SK-N-SH (cell line): Measurements from ENCODE around the gene VAV1. TPM values are rescaled to one million over a fixed set of nuclear protein-coding genes. Genes with fewer than 3 reads are reported as not detected.

Experiments used
- CTCF ChIA-PET: fragments of 300-600, 350-600 bp; formaldehyde crosslinking; extraction: SDS; loops from one replicate; lab custom pipeline; 2021; lab: Yijun Ruan, JAX
- POLR2A ChIA-PET: fragments of 350-600 bp; sonication (Branson Sonifier 250); formaldehyde crosslinking; extraction: SDS; loops from one replicate; lab custom pipeline; 2020; ENCODE audit warnings: antibody characterized with exemption, inconsistent platforms; lab: Yijun Ruan, JAX
- DNase-seq: peaks from one replicate; pipeline ENCODE4 v3.0.0; 2012
- H2AFZ ChIP-seq: fragments of 200-600 bp; sonication (generic); 2 replicates; pipeline ENCODE4 v1.8.1; 2016; ENCODE audit warnings: antibody characterized with exemption, mild to moderate bottlenecking, low read depth
- H3F3A ChIP-seq: fragments of 200-600 bp; sonication (generic); replicated peaks from 2 replicates; pipeline ENCODE3; 2016; ENCODE audit warnings: antibody characterized with exemption, mild to moderate bottlenecking; ENCODE audit not compliant: insufficient read depth
- H3K27ac ChIP-seq, 2 experiments: fragments of 200-500 bp in 1 of 2; fragments of 200-600 bp in 1 of 2; sonication (Bioruptor generic) in 1 of 2; sonication (generic), shearing (Covaris generic) in 1 of 2; 2 replicates each; pipeline versions ENCODE4 v1.5.1 to v1.6.1; 2014 to 2016; ENCODE audit warnings: low read depth in 2 of 2, inconsistent platforms in 1 of 2, low read length in 1 of 2, mild to moderate bottlenecking in 1 of 2, mixed read lengths in 1 of 2
- H3K27me3 ChIP-seq: fragments of 200-600 bp; sonication (generic), shearing (Covaris generic); 2 replicates; pipeline ENCODE4 v1.6.1; 2016; ENCODE audit warnings: mixed run types; ENCODE audit not compliant: insufficient read depth
- H3K36me3 ChIP-seq, 2 experiments: fragments of 200-500 bp in 1 of 2; fragments of 200-600 bp in 1 of 2; sonication (Bioruptor generic) in 1 of 2; sonication (generic) in 1 of 2; replicated peaks in 1 of 2; 2 replicates each; pipeline versions ENCODE3 to v1.5.1; 2014 to 2016; ENCODE audit warnings: low read length in 1 of 2, mild to moderate bottlenecking in 1 of 2; ENCODE audit not compliant: insufficient read depth in 2 of 2, control insufficient read depth in 1 of 2
- H3K4me1 ChIP-seq, 2 experiments: fragments of 200-500 bp in 1 of 2; fragments of 200-600 bp in 1 of 2; sonication (Bioruptor generic) in 1 of 2; sonication (generic), shearing (Covaris generic) in 1 of 2; 2 replicates each; pipeline versions ENCODE4 v1.5.1 to v1.6.1; 2014 to 2016; ENCODE audit warnings: low read depth in 1 of 2, low read length in 1 of 2, mixed run types in 1 of 2; ENCODE audit not compliant: insufficient read depth in 2 of 2, control insufficient read depth in 1 of 2
- H3K4me2 ChIP-seq: fragments of 200-600 bp; sonication (generic), shearing (Covaris generic); 2 replicates; pipeline ENCODE4 v1.6.1; 2017; ENCODE audit warnings: mixed run types
- H3K4me3 ChIP-seq, 2 experiments: fragments of 200-500 bp in 1 of 2; fragments of 200-600 bp in 1 of 2; sonication (Bioruptor generic) in 1 of 2; sonication (generic), shearing (Covaris generic) in 1 of 2; 2 replicates each; pipeline versions ENCODE4 v1.5.1 to v1.8.1; 2014 to 2016; ENCODE audit warnings: low read depth in 2 of 2, inconsistent platforms in 1 of 2, low read length in 1 of 2, mild to moderate bottlenecking in 1 of 2, mixed read lengths in 1 of 2, moderate library complexity in 1 of 2
- H3K79me2 ChIP-seq: fragments of 200-600 bp; sonication (generic); 2 replicates; pipeline ENCODE4 v1.8.1; 2017; ENCODE audit warnings: mild to moderate bottlenecking; ENCODE audit not compliant: insufficient read depth
- H3K9ac ChIP-seq: fragments of 200-600 bp; sonication (generic); 2 replicates; pipeline ENCODE4 v1.6.1; 2017; ENCODE audit warnings: mixed run types
- H3K9me2 ChIP-seq: fragments of 200-600 bp; sonication (generic); 2 replicates; pipeline ENCODE4 v1.6.1; 2017; ENCODE audit warnings: mixed run types
- H3K9me3 ChIP-seq: fragments of 200-600 bp; sonication (generic); 2 replicates; pipeline ENCODE4 v1.6.1; 2017; ENCODE audit warnings: mixed run types, mild to moderate bottlenecking, moderate library complexity
- H4K20me1 ChIP-seq: fragments of 200-600 bp; sonication (generic); 2 replicates; pipeline ENCODE4 v1.6.1; 2017; ENCODE audit warnings: mild to moderate bottlenecking, mixed run types; ENCODE audit not compliant: insufficient read depth
- CHD2 ChIP-seq: fragments of 150-350 bp; IDR thresholded peaks from 2 replicates; pipeline ENCODE4 v1.6.1; 2018; ENCODE audit warnings: low read length; ENCODE audit not compliant: partially characterized antibody
- FOSL2 ChIP-seq: IDR thresholded peaks from 2 replicates; pipeline ENCODE4 v1.4.0; 2012; ENCODE audit warnings: low read depth, mild to moderate bottlenecking, moderate library complexity, borderline replicate concordance
- FOXJ3 ChIP-seq: sonication (generic); formaldehyde crosslinking; IDR thresholded peaks from 2 replicates; pipeline ENCODE4 v1.5.1; 2020; ENCODE audit warnings: mild to moderate bottlenecking, missing genetic modification reagents
- GATA2 ChIP-seq: sonication (generic); formaldehyde crosslinking; IDR thresholded peaks from 2 replicates; pipeline ENCODE4 v1.5.0; 2020; ENCODE audit warnings: mild to moderate bottlenecking, missing genetic modification reagents
- MEF2A ChIP-seq: IDR thresholded peaks from 2 replicates; pipeline ENCODE4 v1.4.0; 2012; ENCODE audit warnings: low read depth, borderline replicate concordance
- MXI1 ChIP-seq: IDR thresholded peaks from 2 replicates; pipeline ENCODE4 v1.6.1; 2012; ENCODE audit warnings: mild to moderate bottlenecking, low read depth, low read length, improper control_type of control experiment
- RAD21 ChIP-seq: IDR thresholded peaks from 2 replicates; pipeline ENCODE4 v1.6.1; 2012; ENCODE audit warnings: mild to moderate bottlenecking, low read length
- RCOR1 ChIP-seq: fragments of 150-350 bp; IDR thresholded peaks from 2 replicates; pipeline ENCODE4 v1.6.1; 2017; ENCODE audit warnings: antibody characterized with exemption, low read length
- SIN3A ChIP-seq: IDR thresholded peaks from 2 replicates; pipeline ENCODE4 v1.6.1; 2012; ENCODE audit warnings: low read depth, mild to moderate bottlenecking, low read length, moderate library complexity, borderline replicate concordance
- TAF1 ChIP-seq: IDR thresholded peaks from 2 replicates; pipeline ENCODE4 v1.6.1; 2012; ENCODE audit warnings: low read depth, mild to moderate bottlenecking, low read length, moderate library complexity, borderline replicate concordance
- TCF12 ChIP-seq: IDR thresholded peaks from 2 replicates; pipeline ENCODE4 v1.4.0; 2012
- USF1 ChIP-seq: IDR thresholded peaks from 2 replicates; pipeline ENCODE4 v1.4.0; 2012; ENCODE audit warnings: low read depth, borderline replicate concordance
- USF2 ChIP-seq: fragments of 150-350 bp; IDR thresholded peaks from 2 replicates; pipeline ENCODE4 v1.6.1; 2017; ENCODE audit warnings: antibody characterized with exemption, low read length, low read depth, borderline replicate concordance
- WGBS: methylation state at CpG from one replicate; pipeline ENCODE4 v1.1.6; 2017; ENCODE audit warnings: low lambda C conversion rate; 5-methylcytosine and 5-hydroxymethylcytosine counted together
- polyA plus RNA-seq, 3 experiments: library from polyadenylated mRNA; depleted of rRNA; stranded (reverse); fragments of >200 nt; gene quantifications; 2 replicates each; pipeline ENCODE4 v1.2.3, GENCODE V29; 2012
- TF ChIP-seq, protein P1 (sequence below): fragments of 150-350 bp; IDR thresholded peaks from 2 replicates; pipeline ENCODE4 v1.6.1; 2016; ENCODE audit warnings: mild to moderate bottlenecking, low read depth, low read length
- TF ChIP-seq, protein P2 (sequence below): IDR thresholded peaks from 2 replicates; pipeline ENCODE4; 2012
- TF ChIP-seq, protein P3 (sequence below): IDR thresholded peaks from 2 replicates; pipeline ENCODE4 v1.4.0; 2012; ENCODE audit warnings: low read depth

VAV1 gene
- polyA plus RNA-seq, 1 of the 3 experiments (the other 2 are of a cell fraction), result 0.02 TPM

DNA sequence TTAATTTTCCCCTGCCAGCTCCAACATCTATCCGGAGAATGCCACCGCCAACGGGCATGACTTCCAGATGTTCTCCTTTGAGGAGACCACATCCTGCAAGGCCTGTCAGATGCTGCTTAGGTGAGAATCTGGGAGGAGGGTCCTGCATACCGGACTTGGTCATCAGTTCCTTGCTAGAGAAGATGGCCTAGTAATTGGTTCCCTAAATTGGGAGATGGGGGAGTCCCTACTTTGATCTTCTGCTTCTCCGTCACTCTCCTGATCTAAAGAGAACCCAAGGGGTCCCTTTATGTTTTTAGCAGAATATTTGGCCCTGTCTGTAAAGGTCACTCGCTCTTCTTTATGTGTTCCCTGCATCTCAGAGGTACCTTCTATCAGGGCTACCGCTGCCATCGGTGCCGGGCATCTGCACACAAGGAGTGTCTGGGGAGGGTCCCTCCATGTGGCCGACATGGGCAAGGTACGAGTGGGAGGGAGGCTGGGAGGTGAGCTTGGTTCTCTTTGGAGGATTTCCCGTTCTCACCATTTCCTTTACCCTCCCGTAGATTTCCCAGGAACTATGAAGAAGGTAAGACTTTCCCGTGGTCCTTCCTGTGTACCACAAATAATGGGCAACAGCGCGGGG is 60.8 kb downstream of the VAV1 start:
- Histone ChIP-seq H3K27me3 (peaks cover 37% of the 10 kb centered on the region), H2AFZ (no peak overlapping the region), H3K4me1 (no peaks in the 10 kb centered on the region), H4K20me1 (no peaks in the 10 kb centered on the region), H3K4me2 (no peak overlapping the region), H3K9me3 (no peaks in the 10 kb centered on the region), H3K9ac (no peak overlapping the region), H3K79me2 (no peaks in the 10 kb centered on the region), H3K4me3 (no peak overlapping the region), H3K36me3 (no peaks in the 10 kb centered on the region), H3K27ac (no peak overlapping the region), H3F3A (no peaks in the 10 kb centered on the region), H3K9me2 (no peaks in the 10 kb centered on the region)
- 31% methylated on average over 16 of the region's 16 CpGs for WGBS
- TF ChIP-seq CHD2 (no peak), TCF12 (no peak), FOXJ3 (no peak), SIN3A (no peak), MXI1 (no peak), USF1 (no peak), RAD21 (no peak), FOSL2 (no peak), GATA2 (no peak), MEF2A (no peak)
- no peak for DNase-seq
- CTCF ChIA-PET, result no interaction called here
- POLR2A ChIA-PET, result no interaction called here

DNA sequence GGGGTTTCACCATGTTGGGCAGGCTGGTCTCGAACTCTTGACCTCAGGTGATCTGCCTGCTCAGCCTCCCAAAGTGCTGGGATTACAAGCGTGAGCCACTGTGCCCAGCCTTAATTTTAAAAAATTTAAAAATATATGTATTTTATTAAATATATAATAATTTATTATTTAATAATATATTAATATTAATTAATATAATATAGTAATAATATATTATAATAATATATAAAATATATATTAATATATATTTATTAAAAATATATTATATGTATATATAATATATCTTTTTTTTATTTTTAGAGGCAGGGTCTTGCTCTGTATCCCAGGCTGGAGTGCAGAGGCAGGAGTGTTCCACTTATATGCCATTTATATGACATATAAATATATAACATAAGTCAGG is 61.9 kb downstream of the VAV1 start:
- POLR2A ChIA-PET, result no interaction called here
- Histone ChIP-seq H3K27me3 (peaks cover 42% of the 10 kb centered on the region), H3K4me1 (no peaks in the 10 kb centered on the region), H3K36me3 (no peaks in the 10 kb centered on the region), H3K79me2 (no peaks in the 10 kb centered on the region), H3K9me3 (no peaks in the 10 kb centered on the region), H4K20me1 (no peaks in the 10 kb centered on the region), H3F3A (no peaks in the 10 kb centered on the region), H2AFZ (no peak overlapping the region), H3K4me2 (no peak overlapping the region), H3K27ac (no peak overlapping the region), H3K4me3 (no peak overlapping the region), H3K9ac (no peak overlapping the region), H3K9me2 (no peaks in the 10 kb centered on the region)
- DNase-seq, result no peak
- no peak for TF ChIP-seq FOSL2
- CTCF ChIA-PET, result no interaction called here
- 30% methylated on average over 2 of the region's 2 CpGs for WGBS

DNA sequence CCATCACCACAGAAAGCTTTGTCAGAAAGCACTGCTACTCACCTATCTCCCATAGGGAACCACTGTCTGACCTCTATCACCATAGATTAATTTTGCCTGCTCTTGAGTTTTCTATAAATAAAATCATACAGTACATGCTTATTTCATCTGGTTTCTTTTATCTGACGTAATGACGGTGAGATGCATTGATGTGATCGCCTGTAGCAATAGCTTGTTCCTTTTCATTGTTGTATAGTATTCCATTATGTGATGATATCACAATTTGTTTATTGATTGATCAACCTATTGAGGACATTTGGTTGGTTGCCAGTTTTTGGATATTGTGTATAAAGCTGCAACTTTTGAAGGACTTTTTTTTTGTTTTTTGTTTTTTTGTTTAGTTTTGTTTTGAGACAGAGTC is 63.0 kb downstream of the VAV1 start:
- Histone ChIP-seq H3K4me1 (no peaks in the 10 kb centered on the region), H3K9me2 (no peaks in the 10 kb centered on the region), H3K79me2 (no peaks in the 10 kb centered on the region), H3F3A (no peaks in the 10 kb centered on the region), H3K27me3 (peaks cover 43% of the 10 kb centered on the region), H3K4me2 (no peak overlapping the region), H4K20me1 (no peaks in the 10 kb centered on the region), H3K36me3 (no peaks in the 10 kb centered on the region), H3K4me3 (no peak overlapping the region), H2AFZ (no peak overlapping the region), H3K9me3 (no peaks in the 10 kb centered on the region), H3K9ac (no peak overlapping the region), H3K27ac (no peak overlapping the region)
- 18% methylated on average over 3 of the region's 3 CpGs for WGBS
- CTCF ChIA-PET, result interaction anchor here (1.1 kb wide), 1 partner anchor 28 kb away, joined by 3 read pairs; no protein-coding TSS in a partner anchor
- no peak for TF ChIP-seq TAF1
- TF ChIP-seq USF2, result no peak
- TF ChIP-seq CHD2, result no peak
- TF ChIP-seq, protein P1, sequence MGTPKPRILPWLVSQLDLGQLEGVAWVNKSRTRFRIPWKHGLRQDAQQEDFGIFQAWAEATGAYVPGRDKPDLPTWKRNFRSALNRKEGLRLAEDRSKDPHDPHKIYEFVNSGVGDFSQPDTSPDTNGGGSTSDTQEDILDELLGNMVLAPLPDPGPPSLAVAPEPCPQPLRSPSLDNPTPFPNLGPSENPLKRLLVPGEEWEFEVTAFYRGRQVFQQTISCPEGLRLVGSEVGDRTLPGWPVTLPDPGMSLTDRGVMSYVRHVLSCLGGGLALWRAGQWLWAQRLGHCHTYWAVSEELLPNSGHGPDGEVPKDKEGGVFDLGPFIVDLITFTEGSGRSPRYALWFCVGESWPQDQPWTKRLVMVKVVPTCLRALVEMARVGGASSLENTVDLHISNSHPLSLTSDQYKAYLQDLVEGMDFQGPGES, result no peak
- no peak for TF ChIP-seq RCOR1
- TF ChIP-seq, protein P2, sequence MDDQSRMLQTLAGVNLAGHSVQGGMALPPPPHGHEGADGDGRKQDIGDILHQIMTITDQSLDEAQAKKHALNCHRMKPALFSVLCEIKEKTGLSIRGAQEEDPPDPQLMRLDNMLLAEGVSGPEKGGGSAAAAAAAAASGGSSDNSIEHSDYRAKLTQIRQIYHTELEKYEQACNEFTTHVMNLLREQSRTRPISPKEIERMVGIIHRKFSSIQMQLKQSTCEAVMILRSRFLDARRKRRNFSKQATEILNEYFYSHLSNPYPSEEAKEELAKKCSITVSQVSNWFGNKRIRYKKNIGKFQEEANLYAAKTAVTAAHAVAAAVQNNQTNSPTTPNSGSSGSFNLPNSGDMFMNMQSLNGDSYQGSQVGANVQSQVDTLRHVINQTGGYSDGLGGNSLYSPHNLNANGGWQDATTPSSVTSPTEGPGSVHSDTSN, result no peak
- TF ChIP-seq, protein P3, sequence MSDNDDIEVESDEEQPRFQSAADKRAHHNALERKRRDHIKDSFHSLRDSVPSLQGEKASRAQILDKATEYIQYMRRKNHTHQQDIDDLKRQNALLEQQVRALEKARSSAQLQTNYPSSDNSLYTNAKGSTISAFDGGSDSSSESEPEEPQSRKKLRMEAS, result no peak
- POLR2A ChIA-PET, result no interaction called here
- no peak for DNase-seq
